ENCODE results near the gene RSPRY1. TPM values are rescaled to one million over a fixed set of nuclear protein-coding genes. Genes with fewer than 3 reads are reported as not detected.

Gene RSPRY1
- total and polyA plus RNA-seq, 2 of the 8 experiments (the other 6 are each of a cell fraction or from before 2014, with no cell fraction given): 11.5 to 32.5 TPM

GRCh38 chr16:57238682-57239081 is 52.6 kb downstream of the RSPRY1 start:
- Histone ChIP-seq H3K23ac (ENCODE audit: insufficient read length) (no peak overlapping the region), H3K23me2 (ENCODE audit: low read depth, low read length) (no peaks in the 10 kb centered on the region; the same call in 1 of the 2 replicates), H2BK120ac (replicated peaks; ENCODE audit: low read depth, low read length) (no peak overlapping the region), H3K4me3 (ENCODE audit: extremely low read depth in 1 of 4, insufficient read depth in 2 of 4, low read depth in 3 of 4, low read length in 4 of 4) (no peak overlapping the region), H3K79me1 (ENCODE audit: low read depth, low read length) (no peaks in the 10 kb centered on the region), H3K9me3 (ENCODE audit: insufficient read depth in 2 of 2, low read depth in 1 of 2, low read length in 1 of 2) (no peaks in the 10 kb centered on the region), H2BK20ac (ENCODE audit: low read length) (no peak overlapping the region), H3K4me2 (ENCODE audit: insufficient read depth in 1 of 2, low read depth in 2 of 2, low read length in 2 of 2) (no peak overlapping the region), H3K79me2 (ENCODE audit: control insufficient read depth in 1 of 2, insufficient read depth in 2 of 2, low read length in 2 of 2) (no peaks in the 10 kb centered on the region), H2AK5ac (ENCODE audit: low read depth, low read length) (no peak overlapping the region), H3K4ac (replicated peaks; ENCODE audit: insufficient read length, low read depth, low read length) (no peak overlapping the region), H4K91ac (replicated peaks; ENCODE audit: insufficient read length, low read length) (no peak overlapping the region), H2BK5ac (ENCODE audit: low read depth, low read length) (no peak overlapping the region), H3K56ac (replicated peaks; ENCODE audit: insufficient read length, low read depth, low read length) (no peak overlapping the region), H3K27me3 (replicated peaks in 1 of 4; ENCODE audit: control insufficient read depth in 3 of 4, extremely low read depth in 1 of 4, insufficient read depth in 3 of 4, low read length in 3 of 4) (no peaks in the 10 kb centered on the region), H2BK15ac (ENCODE audit: low read length) (no peak overlapping the region), H3K14ac (ENCODE audit: insufficient read length) (no peak overlapping the region), H4K5ac (ENCODE audit: insufficient read length, low read depth, low read length) (no peak overlapping the region), H3K36me3 (ENCODE audit: control insufficient read depth in 2 of 4, insufficient read depth in 4 of 4, low read length in 3 of 4) (peaks cover 10 to 22% (median 15%) of the 10 kb centered on the region in 4 experiments; a peak in 6 of 8 replicates), H3K9ac (replicated peaks in 1 of 4; ENCODE audit: extremely low read depth in 1 of 4, low read depth in 3 of 4, low read length in 3 of 4) (no peak overlapping the region), H3K4me1 (replicated peaks in 1 of 4; ENCODE audit: control insufficient read depth in 3 of 4, insufficient read depth in 4 of 4, low read length in 3 of 4) (no peaks in the 10 kb centered on the region), H3K18ac (ENCODE audit: extremely low read depth, low read length) (no peak overlapping the region), H4K8ac (ENCODE audit: extremely low read depth, insufficient read depth, low read length) (no peak overlapping the region), H3K27ac (ENCODE audit: low read depth, low read length) (no peak overlapping the region), H4K20me1 (replicated peaks in 1 of 2; ENCODE audit: control insufficient read depth in 1 of 2, insufficient read depth in 2 of 2, low read length in 2 of 2) (no peaks in the 10 kb centered on the region), H2AFZ (ENCODE audit: low read length) (no peak overlapping the region), H2BK12ac (ENCODE audit: low read depth, low read length) (no peak overlapping the region)
- CTCF ChIA-PET (ENCODE audit: partially characterized antibody): interaction anchor here (0.7 kb wide), 1 partner anchor 17 kb away, joined by 4 read pairs; no protein-coding TSS in a partner anchor
- POLR2A ChIA-PET (ENCODE audit: partially characterized antibody): interaction anchor here (1.0 kb wide), 1 partner anchor 53 kb away, joined by 3 read pairs; the partner anchor contains the start of gene PSME3IP1
- 86% methylated on average over 2 of the region's 2 CpGs; no CpG with 5 or more reads in 1 of the 2 experiments for WGBS, 2 experiments (ENCODE audit: extremely low coverage in 1 of 2, insufficient coverage in 1 of 2, insufficient read length in 1 of 2, insufficient replicate concordance in 2 of 2, low coverage in 1 of 2, low lambda C conversion rate in 2 of 2, missing lambda C conversion rate in 1 of 2)
- FAIRE-seq: no peak
- no peak for DNase-seq (ENCODE audit: low read depth in 1 of 2, low spot score in 2 of 2)
- no peak for TF ChIP-seq CTCF (IDR thresholded peaks at IDR 0.05; ENCODE audit: control extremely low read depth in 1 of 3, insufficient read depth in 1 of 3, low read depth in 1 of 3, low read length in 3 of 3)
- TF ChIP-seq SRF (IDR thresholded peaks at IDR 0.05; ENCODE audit: low read depth, low read length): no peak
- no peak for TF ChIP-seq SUZ12 (IDR thresholded peaks at IDR 0.05; ENCODE audit: low read length)
- no peak for TF ChIP-seq CBX8 (IDR thresholded peaks at IDR 0.05; ENCODE audit: borderline replicate concordance, low read depth, low read length)
- TF ChIP-seq RNF2 (IDR thresholded peaks at IDR 0.05; ENCODE audit: borderline replicate concordance, low read depth, low read length, missing control alignments, poor library complexity, severe bottlenecking): no peak
- TF ChIP-seq NANOG (IDR thresholded peaks at IDR 0.05; ENCODE audit: insufficient read depth, low read depth, low read length, poor library complexity, severe bottlenecking): no peak
- no peak for TF ChIP-seq TAF1 (IDR thresholded peaks at IDR 0.05; ENCODE audit: low read depth, low read length)
- no peak for TF ChIP-seq CREB1 (IDR thresholded peaks at IDR 0.05)
- TF ChIP-seq TAF7 (optimal IDR thresholded peaks at IDR 0.05; ENCODE audit: borderline replicate concordance, low read depth, low read length): no peak

Measured in H1 (cell line).